NCI-H2081 treated with DMSO at 0.1 percent for 48 hours (cell line): ENCODE results near the gene CLCNKB.
"Not testable (repeated sequence)": the region's sequence is repeated elsewhere in the genome, so short reads cannot be mapped to it uniquely, and the experiment has no call there.

ENCODE experiments used
- DNase-seq: peaks from one replicate; lab custom pipeline; 2025; lab: John Stamatoyannopoulos, UW

The CLCNKB gene

DNA sequence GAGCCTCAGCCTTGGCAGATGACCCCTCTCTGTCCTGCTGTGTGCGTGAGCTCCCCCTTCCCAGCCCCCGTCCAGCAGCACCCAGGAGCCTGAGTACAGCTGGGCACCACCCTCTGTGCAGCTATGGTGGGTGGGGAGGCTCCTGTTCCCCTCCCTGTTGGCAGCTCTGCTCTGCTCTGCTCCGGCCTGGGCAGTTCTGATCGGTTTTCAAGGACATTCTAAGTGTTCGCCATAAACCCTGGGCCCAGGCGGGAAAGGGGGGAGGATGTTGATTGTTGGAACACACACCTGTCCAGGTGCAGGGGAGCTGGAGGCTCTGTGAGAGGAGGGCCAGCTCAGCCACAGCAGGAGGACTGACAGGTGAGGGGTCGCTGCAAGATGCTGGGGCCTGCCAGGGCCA, at the start of gene CLCNKB:
TSS of gene CLCNKB (plus strand) at position 262 of the 400 bp plus-strand sequence. CDS start 711 bp downstream, outside the sequence.
- no peak for DNase-seq

DNA sequence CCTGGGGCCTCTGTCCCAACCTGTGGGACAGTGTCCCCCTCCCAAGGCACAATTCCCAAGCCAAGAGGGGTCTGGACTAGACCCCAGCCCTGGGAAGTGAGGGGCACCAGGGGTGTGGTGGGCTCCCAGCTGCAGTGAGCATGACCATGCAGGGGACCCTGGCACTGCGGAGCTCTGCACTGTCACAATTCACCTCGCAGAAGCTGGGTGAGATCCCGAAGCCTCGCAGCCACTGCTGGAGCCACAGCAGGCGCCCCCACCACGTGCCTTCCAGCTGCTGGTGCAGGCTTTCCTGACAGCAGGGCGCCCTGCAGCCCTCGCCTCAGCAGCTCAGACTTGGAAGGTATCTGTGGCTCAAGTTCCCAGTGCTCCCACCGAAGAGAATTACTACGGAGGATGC, 49.5 kb upstream of the CLCNKB start:
- DNase-seq: no peak

DNA sequence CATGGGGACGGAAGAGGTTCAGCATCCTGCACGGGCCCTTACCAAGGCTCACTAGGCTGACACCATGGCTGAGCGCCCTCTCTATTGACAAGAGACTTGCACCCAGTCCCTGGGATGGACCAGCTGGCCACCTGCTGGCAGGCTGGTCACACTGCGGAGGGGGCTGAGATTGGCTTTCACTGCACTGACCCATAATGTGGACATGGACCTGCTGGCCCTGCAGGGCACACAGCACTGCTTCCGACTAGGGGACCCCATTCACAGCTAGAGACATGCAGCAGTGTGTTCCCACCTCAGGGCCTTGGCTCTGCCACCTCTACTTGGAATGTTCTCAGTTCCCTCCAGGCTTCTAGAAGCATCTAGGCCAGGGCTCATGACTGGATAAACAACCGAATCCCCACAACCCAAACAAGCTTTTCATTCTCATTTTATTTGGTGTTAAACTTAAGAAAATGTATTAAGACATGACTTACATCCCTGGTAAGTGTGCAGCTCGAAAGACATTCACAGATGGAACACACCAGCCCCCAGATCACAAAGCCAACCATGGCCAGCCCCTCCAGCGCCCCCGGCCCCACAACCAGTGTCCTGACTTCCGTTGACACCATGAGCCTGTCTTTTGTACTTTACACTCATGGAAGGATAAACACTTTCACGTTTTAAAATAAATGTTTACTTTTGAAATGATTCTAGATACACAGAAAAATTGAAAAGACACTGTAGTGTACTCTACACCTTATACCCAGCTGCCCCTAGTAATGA, 48.8 kb upstream of the CLCNKB start:
- DNase-seq: no peak

DNA sequence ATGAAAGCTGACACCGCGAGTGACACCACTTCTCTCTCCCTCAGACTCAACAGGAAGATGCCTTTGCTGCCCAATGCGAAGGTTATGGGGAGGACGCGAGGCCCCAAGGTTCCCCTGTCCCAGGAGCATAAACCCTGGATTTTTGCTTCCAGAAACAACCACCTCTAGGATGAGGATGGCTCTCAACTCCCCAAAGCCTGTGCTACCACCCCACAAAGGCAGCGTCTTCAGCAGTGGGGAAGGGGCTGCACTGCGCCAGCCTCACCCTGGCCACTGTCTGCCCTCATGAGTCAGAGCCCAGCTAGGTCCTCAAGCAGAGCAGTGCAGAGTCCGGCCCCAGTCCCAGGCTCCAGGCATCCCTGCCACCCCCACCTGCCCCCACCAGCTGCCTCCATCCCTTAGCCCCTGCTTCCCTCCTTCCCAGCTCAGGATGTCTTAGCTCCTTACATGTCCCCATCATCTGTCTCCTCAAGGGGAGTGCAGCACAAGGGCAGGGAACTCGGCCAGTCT, 46.5 kb upstream of the CLCNKB start:
- no peak for DNase-seq

DNA sequence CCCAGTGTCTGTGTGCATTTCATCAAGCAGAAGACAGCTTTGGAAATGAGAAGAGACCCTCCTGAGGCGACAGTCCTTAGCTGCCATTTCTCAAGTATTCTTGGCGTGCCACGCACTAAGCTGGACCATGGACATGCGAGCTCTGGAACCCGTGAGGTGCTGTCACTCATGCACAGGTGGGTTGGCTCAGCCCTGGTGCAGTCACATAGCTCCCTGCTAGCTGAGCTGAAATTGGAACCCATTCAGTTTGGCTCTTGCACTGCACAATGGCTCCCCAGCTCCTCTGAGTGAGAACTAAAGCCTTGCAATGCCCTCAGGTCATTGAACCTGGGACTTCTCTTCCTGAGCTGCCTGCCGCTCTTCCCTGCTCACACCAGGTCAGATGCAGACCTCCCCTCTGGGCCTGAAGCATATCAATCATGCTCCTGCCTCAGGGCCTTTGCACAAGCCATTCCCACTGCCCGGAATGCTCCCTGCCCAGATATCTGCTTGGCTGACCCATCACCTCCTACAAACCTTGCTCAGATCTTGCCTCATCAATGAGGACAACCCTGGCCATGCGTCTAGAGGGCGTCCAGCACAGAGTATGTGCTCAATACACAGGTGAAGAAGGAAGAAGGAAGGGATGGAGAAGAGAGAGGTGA, 45.8 kb upstream of the CLCNKB start:
- DNase-seq: no peak

DNA sequence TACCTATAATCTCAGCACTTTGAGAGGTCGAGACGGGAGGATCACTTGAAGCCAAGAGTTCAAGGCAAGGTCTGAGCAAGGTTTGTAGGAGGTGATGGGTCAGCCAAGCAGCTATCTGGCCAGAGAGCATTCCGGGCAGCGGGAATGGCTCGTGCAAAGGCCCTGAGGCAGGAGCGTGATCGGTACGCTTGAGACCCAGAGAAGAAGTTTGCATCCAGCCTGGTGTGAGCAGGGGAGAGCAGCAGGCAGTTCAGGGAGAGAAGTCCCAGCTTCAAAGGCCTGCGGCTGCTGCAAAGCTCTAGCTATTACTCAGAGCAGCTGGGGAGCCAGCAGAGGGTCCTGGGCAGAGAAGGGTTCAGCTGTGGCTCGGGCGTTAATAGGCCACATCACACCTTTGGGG, 44.7 kb upstream of the CLCNKB start:
- DNase-seq: no peak

DNA sequence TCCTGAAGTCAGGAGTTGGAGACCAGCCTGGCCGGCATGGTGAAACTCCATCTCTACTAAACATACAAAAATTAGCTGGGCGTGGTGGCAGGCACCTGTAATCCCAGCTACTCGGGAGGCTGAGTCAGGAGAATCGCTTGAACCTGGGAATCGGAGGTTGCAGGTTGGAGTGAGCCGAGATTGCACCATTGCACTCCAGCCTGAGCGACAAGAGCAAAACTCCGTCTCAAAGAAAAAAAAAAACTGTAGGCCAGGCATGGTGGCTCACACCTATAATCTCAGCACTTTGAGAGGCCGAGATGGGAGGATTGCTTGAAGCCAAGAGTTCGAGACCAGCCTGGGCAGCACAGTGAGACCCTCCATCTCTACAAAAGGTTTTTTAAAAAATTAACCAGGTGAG, 42.3 kb upstream of the CLCNKB start:
- not testable (repeated sequence) for DNase-seq

DNA sequence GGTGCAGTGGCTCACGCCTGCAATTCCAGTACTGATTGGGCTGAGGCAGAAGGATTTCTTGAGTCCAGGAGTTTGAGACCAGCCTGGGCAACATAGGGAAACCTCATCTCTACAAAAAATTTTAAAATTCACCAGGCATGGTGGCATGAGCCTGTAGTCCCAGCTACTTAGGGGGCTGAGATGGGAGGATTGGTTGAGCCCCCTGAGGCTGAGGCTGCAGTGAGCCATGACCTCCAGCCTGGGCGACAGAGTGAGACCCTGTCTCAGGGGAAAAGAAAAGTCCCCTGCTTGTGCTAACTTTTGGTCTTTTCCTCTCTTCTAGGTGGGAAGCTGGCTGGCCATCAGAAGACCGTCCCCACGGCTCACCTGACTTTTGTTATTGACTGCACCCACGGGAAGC, 38.0 kb upstream of the CLCNKB start:
- no peak for DNase-seq

DNA sequence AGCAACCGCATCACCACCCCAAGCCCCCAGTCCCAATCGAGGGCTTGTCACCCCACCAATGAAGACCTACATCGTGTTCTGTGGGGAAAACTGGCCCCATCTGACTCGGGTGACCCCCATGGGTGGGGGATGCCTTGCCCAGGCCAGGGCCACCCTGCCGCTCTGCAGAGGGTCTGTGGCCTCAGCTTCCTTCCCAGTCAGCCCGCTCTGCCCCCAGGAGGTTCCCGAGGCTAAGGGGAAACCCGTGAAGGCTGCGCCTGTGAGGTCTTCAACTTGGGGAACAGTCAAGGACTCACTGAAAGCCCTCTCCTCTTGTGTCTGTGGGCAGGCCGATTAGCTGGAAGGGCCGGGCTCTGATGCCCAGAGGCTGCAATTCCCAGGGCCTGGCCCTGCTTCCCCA, 37.6 kb upstream of the CLCNKB start:
- no peak for DNase-seq

DNA sequence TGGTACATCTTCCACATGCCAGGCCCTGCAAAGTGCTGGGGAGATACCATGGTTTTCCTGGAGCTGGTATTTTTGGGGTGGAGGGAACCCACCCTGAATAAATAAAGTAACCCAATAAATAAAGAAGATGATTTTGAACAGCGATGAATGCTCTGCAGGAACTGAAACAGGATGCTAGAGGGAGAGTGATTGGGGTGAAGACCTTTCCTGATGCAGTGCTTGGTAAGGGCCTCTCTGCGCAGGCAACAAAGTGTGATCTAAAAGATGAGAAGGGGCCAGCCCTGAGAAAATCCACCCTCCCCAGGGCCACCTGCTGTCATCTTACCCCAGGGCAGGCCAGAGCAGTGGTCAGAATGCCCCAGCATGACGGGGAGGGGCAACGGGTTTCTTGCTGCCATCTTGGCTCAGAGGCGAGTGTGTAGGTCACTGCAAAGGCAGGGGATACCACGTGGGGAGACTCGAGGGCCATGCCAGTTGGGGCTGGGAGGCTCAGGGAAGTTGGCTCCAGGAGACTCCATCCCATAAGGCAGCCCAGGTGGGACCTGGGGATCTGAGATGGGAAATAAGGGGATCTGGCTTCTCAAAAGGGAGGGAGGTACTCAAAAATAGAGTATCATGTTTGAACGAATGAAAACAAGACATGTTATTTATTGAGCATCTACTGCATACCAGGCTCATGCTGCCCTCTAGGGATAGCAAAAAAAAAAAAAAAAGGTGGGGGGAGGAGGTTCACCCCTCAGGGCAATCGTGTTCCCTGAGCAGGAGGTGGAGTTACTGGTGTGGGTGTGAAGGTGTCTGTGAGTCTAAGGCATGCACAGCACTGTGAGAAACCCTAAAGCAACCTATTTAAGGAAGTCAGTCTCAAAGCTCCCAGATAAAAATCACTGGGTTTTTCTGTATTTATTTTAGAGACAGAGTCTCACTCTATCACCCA, 36.8 kb upstream of the CLCNKB start:
- DNase-seq: no peak

DNA sequence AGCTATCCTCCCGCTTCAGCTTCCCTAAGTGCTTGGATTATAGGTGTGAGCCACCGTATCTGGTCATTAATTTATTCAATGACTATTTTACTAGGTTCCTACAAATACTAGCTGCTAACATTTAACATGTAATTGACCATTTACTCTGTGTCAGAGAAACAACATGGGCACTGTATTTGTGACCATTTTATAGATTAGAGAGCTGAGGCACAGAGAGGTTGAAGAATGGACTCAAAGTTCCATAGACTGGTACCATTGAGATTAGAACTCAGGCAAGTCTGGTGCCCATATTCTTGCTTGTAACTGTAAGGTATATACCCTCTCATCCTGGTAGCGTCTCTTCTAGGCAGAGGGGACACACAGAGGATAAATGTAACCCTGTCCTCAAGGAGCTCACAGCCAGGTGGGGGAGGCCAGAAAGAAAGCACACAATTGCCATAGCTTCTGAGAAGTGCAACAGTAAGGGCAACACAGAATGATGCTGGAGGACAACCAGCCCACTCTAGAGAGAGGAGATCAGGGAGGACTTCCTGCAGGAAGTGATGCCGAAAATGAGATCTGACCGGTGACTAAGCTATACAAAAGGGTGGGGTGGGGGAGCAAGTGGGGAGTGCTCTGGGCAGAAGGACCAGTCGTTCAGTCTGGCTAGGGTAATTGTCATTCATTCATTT, 35.8 kb upstream of the CLCNKB start:
- no peak for DNase-seq

DNA sequence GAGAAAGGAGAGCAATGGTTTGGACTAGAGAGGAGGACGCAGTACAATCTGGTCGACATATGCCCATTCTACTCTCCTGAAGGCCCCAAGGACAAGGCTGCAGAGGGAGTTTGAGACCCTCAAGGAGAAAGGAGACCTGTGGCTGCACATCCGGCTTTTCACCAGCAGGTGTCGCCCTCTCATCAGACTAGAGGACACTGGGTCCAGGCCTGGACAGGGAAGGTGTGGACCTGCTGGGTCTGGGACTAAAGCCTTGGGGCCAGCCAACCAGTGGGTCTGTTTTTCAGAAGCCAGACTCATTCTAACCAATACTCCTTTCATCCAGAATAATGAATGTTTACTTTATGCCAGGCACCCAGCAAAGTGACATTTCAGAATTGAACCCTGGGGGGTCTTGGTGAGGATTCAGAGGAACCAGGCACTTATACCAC, 34.5 kb upstream of the CLCNKB start:
- DNase-seq: peak; percentile 20

DNA sequence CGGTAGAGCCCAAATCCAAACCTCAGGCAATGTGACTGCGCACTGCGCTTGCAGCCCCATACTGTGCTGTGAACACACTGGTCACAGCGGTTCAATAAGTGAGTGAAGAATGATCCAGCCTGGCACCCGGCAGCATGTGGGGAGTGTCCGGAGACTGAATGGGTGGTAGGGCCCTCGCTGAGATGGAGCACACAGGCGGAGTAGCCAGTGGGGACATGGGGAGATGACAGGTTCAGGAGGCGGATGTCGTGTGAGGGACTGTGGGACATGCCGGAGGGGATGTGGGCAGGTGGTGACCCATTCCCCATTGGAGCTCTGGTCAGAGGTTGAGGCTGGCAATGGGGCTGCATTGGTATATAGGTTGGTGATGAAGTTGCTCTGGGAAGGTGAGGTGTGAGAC, 33.9 kb upstream of the CLCNKB start:
- DNase-seq: no peak

DNA sequence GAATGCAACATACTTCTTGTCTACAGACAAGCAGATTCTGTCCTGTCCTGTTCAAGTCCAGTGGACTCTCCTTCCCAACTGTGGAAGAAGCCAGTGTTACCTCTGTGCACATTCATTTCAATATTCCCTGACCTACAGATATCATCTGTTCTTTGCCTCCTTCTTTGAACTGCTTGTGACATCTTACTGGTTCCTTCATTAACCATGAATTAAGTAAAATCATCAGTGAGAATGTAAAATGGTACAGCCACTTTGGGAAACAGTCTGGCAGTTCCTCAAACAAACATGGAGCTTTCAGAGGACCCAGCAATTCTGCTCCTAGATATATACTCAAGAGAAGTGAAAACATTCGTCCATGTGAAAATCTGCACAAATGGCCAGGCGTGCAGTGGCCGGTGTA, 32.7 kb upstream of the CLCNKB start:
- no peak for DNase-seq

DNA sequence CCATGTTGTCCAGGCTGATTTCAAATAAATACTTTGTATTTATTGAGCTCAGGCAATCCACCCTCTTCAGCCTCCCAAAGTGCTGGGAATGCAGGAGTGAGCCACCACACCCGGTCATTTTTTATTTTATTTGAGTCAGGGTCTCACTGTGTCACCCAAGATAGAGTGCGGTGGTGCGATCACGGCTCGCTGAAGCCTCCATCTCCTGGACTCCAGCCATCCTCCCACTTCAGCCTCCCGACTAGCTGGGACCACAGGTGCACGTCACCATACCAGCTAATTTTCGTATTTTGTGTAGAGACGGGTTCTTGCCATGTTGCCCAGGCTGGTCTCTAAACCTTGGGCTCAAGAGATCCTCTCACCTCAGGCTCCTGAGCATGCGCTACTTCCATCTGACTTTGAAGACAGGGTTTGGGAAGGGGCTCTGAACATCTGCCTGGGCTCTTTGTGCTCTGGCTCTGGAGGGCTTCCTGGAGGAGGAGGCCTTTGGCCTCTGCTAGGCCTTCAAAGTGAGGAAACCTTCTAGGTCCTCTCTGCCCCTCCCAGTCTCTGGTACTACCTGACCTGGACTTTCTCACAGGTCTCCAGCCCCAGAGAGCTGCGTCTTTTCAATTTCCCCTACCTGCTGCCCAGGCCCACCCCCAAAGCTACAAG, 31.5 kb upstream of the CLCNKB start:
- no peak for DNase-seq

DNA sequence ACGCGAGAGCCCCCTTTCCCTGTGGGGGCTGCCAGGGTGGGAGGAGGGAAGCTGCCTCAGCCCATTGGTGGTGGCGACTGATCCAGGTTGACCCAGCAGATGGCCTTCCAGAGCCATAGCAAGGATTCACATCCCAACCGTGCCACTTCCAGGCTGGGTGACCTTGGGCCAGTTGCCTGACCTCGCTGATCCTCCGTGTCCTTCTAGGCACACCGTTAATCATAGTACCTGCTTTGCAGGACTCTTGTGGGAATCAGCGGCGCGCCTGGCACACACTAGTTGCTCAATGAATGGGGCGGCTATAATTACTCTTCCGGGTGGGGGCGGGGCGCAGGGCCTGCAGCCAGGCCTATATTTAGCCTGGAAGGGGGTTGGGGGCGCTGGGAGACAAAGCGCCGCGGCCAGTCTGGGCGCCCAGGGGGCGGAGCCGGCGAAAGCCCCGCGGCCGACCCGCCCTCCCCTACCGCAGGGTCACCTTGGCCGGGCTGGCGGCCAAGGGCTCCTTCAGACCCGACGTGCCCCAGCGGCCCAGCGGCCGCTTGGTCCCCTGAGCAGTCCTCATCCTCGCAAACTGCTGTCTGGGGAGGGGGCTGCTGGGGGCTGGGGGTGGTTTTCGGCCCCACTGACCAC, 30.9 kb upstream of the CLCNKB start:
- DNase-seq: no peak

DNA sequence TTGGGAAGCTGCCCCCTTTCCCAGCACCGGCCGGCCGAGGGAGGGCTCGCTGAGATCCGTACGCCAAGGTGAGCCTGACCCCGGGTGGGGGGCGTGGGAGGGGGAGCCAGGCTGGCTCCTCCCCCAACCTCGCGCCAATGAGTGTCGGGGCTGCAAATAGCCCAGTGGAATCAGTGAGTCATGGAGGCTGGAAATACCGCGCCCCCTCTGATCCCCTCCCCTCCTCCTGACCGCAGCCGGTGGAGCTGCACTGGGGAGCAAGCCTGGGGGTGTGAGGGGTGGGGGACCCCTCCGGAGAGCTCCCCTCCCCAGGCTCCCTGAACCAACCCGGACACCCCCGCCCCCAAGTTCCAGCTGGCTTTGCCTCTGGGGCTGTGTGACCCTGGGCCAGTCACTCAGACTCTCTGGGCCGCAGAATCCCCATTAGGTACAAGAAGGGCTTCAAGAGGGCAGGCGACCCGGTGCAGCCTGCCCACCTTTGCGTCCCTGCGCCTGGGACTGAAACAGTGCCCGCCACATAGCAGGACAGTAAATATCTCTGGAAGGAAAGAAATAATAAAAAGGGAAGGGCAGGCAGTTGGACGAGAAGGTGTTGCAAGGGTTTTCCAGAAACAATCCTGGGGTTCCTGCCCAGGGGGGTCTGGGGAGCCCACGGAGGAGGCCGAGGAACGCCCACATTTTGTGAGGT, 30.2 kb upstream of the CLCNKB start:
- no peak for DNase-seq

DNA sequence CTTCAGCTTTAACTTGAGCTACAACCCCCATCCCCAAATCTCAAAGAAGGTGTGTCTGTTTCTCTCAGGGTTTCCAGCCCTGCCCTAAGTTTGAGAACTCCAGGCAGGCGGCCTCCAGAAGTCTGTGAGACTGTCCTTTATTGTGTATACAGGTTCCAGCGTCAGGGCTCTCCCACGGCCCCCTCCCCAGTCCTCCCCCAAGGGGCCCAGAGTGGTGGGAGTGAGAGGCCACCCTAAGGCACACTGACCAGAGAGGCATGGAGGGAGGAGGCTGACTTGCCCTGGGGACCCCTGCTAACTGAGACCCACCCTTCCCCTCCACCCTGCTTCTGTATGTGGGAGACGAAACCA, 29.7 kb upstream of the CLCNKB start:
- DNase-seq: no peak

DNA sequence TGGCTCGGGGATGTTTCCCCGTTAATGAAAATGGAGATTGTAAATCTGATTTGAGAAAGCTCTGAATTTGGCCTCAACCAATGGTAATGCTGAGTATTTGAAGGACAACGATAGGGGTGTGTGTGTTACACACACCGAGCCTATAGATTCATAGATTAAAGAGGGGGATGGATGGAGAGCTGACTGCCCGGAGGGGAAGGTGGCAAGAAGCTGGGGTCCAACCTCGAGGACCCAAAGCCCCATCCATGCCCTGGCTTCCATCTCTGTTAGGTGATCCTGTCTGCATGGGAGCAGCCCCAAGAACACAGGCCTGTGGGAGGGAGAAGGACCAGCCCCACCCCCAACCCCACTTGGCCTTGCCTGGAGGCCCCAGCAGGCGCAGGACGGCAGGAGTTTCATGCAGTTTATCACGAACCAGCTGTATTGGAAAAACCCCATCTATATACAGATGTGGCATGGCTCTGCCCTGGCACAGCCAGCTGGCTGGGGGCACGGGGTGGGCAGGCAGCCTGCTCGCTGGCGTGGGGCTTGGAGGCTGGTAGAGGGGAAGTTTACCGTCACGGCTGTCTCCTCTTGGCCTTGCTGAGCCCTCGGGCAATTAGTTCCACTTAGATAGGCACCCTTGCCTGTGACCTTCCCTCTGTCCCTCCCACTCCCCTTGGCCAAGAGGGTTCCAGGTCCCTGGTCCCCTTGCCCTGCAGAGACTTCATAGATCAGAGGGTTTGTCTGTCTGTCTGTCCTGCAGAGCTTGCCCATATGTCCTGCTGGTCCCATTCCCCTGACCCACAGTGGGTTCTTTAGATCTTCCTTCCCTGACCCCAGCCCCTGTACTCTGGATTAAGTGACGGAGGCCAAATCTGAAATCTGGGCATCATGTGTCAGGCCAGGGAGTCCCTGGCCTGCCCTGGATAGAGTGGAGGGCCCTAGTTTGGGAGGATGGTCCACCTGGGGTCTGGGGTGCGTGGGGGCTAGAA, 28.8 kb upstream of the CLCNKB start:
- DNase-seq: no peak
